Measurements from ENCODE around the gene SOX15. TPM values are rescaled to one million over a fixed set of nuclear protein-coding genes. Genes with fewer than 3 reads are reported as not detected.
"Not testable (repeated sequence)": the region's sequence is repeated elsewhere in the genome, so short reads cannot be mapped to it uniquely, and the experiment has no call there.

The SOX15 gene
- total RNA-seq, 2 donors from 2014 or later = 0.58 to 0.84 TPM

DNA sequence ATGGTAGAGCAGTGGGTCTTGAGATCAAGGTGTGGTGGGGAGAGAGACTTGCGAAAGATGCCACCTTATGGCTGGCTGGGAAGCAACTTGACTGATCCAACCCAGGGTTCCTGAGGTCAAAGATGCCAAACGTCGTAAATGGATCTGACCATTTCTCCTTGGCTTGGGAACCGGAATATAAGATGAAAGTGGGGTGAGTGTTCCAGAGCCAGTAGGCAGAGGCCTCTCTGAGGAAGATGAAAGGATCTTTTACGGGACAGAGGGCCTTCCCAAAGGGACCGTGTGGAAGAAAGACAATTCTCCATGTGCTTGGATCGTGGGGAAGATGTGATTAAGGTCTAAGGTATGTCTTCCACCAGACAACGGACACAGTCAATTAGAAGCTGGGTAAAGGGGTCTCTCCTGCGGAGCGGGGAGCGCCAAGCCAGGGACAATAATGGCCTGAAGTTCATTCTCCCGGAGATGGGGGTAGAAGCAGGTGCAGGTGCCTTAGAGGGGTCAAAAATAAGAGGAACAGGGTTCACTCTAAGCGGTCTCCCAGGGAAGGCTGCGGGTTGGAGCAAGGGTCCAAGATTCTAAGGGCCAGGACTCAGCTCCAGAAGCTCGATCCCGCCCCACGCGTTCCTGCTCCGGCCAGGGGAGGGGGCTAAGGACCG lies 24.0 kb upstream of the SOX15 start:
- no peak for DNase-seq
- ATAC-seq = no peak
- intact Hi-C loops (cut with DNase I, micrococcal nuclease) = no loop called here

DNA sequence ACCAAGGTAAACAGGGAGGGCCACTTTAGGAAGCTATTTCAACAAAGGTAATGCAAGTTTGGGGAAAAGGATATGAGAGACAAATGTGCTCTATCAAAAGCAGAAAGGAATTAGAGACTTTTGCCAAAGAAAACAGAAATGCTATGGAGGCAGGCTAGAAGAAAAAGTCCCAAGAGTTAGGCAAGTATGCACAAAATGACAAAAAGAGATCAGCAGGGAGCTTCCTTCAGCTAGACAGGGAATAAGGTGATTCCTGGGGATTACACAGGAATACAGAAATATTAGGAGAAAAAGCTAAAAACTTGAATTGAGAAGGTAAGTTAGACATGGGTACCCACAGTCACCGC lies 22.4 kb upstream of the SOX15 start:
- ATAC-seq = no peak
- no peak for DNase-seq
- intact Hi-C loops (cut with DNase I, micrococcal nuclease) = no loop called here

DNA sequence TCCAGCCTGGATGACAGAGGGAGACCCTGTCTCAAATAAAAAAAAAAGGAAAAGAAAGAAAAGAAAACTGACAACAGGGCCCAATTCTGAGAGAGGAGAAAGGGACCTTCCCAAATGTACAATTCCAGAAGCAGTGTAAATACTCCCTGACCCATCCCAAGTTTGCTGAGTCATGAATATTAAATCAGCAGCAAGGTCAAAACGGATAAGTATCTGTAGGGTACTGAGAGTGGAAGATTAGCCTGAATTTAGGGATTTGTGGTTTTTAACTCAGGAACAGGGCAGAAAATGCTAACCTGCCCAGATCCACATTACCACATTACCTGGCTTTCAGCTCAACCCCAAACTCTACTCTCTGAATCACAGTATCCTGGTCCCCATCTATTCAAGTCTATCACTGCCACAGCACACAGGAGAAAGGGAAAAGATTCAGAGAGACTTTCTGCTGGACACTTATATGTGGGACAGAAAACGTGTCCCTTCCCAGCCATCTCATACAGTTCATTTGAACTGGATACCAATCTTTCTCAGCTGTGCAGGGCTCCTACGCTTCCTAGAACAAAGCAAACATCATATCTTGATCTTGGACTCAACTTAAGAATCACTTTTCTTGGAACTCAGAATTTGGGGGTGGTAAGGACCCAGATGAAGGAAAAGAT lies 21.9 kb upstream of the SOX15 start:
- intact Hi-C loops (cut with DNase I, micrococcal nuclease) = no loop called here
- ATAC-seq = no peak

DNA sequence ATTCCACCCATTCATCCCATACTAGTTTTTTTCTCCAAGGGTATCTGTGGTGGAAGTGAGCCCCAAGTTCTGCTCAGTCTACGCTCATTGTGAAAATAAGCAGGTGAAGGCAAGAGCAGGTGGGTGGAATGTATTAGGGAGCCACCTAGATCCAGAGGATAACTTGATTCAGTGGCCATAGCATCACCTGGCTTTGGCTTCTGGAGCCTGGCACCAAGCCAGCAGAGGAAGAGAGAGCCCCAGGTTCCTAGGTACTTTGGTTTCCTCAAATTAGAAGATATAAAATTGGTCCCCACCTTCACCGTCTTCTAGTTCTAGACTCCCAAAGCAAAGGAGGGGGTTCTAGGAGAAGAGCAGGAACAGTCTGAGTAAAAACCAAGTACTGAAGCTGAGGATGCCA lies 20.7 kb upstream of the SOX15 start:
- DNase-seq (no peak), ATAC-seq (no peak)
- intact Hi-C loops (cut with DNase I, micrococcal nuclease) = no loop called here

More for the DNA sequence above, 21.9 kb upstream of the SOX15 start:
- DNase-seq = no peak

DNA sequence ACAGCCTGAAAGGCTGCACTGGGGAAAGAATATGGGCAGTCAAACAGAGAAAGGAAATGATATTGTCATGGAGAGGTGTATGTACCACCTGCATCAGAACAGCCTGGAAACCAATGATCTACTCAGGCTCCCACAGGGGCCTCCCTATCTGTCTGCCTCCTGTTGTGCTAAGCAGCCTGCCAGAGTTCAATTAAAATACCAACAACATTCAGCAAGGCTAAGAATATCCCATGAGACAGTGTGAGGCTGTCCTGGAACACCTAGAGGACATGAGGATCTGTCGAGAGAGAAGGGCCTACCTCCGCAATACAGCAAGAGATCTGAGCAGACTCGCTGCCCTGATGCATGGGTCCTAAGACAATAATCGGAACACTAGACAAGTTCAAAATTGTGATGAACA lies 16.4 kb upstream of the SOX15 start:
- ATAC-seq (no peak), DNase-seq (no peak)
- intact Hi-C loops (cut with DNase I, micrococcal nuclease) = no loop called here

DNA sequence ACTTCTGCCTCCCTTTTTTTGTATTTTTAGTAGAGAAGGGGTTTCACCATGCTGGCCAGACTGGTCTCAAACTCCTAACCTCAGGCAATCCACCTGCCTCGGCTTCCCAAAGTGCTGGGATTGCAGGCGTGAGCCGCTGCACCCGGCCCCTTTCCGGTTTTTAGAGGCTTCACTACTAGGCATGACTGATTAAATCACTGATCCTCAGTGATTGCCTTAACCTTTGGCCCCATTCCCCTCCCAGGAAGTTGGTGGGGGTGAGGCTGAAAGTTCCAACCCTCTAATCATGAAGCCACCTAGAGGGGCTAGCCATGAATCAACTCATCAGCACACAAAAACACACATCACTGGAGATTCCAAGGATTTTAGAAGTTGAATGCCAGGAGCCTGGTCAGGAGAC lies 7.7 kb upstream of the SOX15 start:
- intact Hi-C loops (cut with DNase I, micrococcal nuclease); DNase-seq: not testable (repeated sequence)
- peak; percentile 87 for ATAC-seq

DNA sequence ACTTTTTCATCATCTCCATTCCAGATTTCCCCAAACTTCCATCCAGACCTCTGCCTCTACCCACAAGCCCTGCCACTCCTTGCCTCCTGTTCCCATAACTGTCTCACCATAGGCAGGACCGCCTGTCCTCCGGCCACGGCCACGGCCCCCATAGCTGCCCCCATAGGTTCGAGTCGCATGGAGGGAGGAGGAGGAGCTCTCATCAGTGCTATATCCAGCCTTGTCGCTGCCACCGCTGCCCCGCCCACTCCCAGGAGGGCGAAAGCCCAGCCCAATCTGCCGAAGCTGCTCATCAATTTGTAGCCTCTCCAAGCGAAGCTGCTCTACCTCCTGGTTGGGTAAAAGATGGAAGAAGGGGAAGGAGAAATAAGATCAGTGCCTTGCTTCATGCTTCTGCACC lies 3.4 kb upstream of the SOX15 start:
- DNase-seq = no peak
- no peak for ATAC-seq
- intact Hi-C loops (cut with DNase I, micrococcal nuclease) = no loop called here

DNA sequence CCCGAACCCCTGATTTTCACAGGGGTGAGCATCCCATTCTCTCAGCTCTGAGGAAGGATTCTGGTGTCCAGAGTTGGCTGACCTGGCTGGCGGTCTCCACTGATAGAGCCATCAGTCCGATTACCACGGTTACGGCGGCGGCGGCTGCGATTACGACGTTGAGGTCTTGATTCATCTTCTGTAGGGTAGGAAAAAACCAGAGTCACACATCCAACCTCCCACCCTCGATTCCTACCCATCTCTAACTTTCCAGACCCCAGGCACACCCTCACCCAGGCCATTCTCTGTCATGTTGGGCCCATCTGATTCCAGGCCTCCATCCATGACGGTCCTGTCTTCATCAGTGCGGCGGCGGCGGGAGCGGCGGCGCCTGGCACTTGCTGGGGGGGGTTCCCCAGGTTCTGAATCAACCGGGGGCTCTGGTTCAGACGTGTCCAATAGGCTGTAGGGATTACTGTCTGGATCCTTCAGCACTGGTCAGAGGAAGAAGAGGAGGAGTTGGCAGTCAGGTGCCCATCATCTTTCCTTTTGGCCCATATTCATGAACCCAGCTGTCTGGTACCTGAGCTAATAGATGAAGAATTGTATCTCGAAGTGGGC lies 2.6 kb upstream of the SOX15 start:
- ATAC-seq (no peak), DNase-seq (no peak)
- intact Hi-C loops (cut with DNase I, micrococcal nuclease) = no loop called here

DNA sequence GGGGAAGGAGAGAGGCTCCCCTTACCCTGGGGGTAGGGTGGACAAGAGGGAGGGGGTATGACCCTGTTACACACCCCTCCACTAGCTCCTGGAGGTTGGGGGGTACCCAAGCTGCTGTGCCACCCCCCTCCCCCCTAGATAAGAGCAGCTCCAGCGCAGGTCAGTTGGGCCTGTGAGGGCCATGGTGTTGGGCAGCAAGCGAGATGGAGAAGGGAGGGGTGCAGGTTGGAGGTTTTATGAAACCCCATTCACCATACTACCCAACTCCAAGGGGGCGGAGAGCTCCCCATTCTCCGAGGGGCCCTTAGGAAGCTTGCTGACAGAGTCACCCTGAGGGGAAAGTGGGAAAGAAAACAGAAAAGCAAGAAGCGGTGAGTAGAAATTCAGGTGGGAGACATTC lies 1.7 kb upstream of the SOX15 start:
- DNase-seq (no peak), ATAC-seq (no peak)
- intact Hi-C loops (cut with DNase I, micrococcal nuclease) = no loop called here

DNA sequence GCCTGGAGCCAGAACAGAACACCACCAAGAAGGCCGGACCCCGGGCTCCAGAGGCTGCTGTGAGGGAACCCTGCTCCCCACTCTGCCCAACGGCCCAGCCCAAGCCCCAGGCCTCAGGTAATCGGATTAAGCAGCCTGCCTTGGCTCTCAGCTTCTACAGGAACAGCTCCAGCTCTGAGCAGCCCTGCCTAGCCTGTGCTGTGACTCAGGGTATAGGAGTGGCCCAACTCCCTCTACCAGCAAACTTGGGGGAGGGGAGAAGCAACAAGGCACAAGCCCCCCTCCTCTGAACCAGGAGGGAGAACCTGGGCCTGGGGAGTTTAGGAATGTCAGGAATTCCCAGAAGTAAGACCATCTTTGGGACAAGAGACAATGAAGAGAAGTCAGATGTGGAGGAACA lies 849 bp upstream of the SOX15 start:
- ATAC-seq (no peak), DNase-seq (no peak)
- intact Hi-C loops (cut with DNase I, micrococcal nuclease) = no loop called here

DNA sequence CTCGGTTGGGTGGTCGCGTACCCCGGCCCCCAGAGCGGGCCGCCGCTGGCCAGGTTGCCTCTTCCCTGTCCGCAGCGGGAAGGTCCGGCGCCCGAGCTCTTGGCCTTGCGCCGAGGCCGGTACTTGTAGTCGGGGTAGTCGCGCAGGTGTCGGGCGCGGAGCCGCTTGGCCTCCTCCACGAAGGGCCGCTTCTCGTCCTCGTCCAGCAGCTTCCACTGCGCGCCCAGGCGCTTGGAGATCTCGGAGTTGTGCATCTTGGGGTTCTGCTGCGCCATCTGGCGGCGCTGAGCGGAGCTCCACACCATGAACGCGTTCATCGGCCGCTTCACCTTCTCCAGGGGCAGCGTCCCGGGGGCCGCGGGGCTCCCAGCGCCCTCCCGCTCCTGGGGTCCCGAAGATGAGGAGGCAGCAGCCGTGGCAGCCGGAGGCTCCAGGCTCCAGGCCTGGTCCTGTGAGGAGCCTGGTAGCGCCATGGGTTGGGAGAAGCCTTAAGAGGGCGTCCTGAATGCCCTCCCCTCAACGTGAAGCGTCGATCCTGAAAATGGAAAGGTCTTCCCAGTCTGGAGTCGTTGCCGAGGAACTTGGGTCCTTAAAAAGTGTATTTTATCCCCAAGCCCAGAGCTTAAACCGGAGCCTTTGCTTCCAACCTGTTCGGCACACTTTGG lies 558 bp downstream of the SOX15 start:
- peak; percentile 79 for ATAC-seq
- DNase-seq = peak; percentile 77 to 85
- intact Hi-C loops (cut with DNase I, micrococcal nuclease) = no loop called here

DNA sequence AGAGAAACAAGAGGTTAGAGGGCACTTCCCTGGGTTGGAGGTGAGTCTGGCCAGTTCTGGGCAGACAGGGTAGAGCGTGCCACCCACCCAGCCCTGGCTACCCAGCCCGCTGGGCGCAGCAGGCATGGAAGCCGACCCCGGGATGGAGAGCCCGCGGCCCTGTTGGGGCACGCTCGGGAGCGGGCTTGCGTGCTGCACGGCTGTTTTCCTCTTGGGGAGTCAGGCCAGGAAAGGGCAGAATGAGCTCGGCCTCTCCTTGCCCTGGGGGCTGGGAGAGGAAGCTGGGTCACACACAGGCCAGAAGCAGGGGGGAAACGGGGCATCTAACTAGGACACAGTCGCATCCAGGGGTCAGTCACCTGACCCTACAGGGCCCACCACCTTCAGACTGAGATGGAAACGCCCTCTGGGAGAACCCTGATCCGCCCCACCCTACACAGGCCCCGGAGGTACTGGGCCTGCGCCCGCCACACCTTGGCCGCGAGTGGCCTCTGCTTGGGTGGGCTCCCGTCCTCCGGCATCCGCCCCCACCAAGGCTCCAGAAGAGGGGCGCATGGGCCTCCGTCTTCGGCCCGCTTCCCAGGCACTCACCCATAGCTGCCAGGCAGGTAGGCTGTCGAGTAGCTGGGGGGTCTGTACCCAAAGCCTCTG lies 1.2 kb downstream of the SOX15 start:
- intact Hi-C loops (cut with DNase I, micrococcal nuclease) = no loop called here
- DNase-seq (no peak), ATAC-seq (no peak)

DNA sequence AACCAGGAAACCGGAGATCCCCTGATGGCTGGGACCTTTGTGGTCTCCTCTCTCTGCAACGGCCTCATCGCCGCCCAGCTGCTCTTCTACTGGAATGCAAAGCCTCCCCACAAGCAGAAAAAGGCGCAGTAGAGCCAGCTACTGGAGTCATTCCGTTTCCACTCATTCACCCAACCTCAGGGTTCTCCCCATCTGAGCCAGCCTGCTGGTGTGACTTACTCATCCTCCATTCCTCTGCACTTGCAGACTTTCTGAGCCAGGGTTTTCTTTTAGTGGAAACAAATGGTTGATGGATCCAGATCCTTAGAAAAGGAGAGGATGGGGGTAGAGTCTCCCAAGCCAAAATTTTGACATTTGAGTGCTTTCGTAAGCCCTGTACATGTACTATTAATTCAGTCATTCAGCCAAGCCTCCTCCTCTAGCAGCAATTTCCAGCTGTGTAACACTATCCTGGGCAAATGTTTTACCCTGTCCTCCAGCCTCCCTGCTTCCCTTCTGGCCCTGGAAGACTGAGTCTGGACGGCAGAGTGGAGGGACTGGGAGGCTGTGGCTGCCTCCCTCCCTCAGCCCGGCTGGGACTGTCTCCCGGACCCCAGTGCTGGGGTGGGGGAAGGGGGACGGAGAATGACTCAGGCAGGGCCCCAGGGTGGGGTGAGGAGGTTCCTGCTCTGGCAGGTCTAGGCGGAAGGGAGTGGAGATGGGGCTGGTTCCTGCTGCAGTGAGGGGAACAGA lies 2.3 kb downstream of the SOX15 start:
- intact Hi-C loops (cut with DNase I, micrococcal nuclease) = no loop called here
- ATAC-seq = no peak

DNA sequence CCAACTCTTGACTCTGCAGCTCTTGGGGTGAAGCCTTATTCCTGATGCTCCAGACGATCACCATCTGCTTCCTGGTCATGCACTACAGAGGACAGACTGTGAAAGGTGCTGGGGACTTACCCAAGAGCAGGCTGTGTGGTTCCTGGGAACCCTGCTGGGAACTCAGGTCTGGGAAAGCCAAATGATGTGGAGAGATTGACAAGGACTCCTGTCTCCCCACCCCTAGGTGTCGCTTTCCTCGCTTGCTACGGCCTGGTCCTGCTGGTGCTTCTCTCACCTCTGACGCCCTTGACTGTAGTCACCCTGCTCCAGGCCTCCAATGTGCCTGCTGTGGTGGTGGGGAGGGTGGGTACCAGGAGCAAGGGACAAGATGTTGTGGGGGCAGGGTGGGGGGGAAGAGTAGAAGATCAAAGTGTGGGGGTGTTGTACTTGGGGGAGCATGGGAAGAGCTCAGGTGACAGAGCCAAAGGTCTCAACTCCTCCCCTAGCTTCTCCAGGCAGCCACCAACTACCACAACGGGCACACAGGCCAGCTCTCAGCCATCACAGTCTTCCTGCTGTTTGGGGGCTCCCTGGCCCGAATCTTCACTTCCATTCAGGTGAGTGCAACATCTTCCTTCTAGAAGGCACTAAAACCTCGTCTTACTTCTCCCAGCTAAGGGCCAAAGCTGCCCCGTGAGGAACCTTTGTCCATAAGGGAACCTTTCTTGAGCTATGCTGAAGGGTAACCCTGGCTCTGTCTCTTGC lies 3.0 kb downstream of the SOX15 start:
- ATAC-seq (peak; percentile 34), DNase-seq (peak; percentile 62 to 69)
- intact Hi-C loops (cut with DNase I, micrococcal nuclease) = no loop called here

More for the DNA sequence above, 2.3 kb downstream of the SOX15 start:
- no peak for DNase-seq

DNA sequence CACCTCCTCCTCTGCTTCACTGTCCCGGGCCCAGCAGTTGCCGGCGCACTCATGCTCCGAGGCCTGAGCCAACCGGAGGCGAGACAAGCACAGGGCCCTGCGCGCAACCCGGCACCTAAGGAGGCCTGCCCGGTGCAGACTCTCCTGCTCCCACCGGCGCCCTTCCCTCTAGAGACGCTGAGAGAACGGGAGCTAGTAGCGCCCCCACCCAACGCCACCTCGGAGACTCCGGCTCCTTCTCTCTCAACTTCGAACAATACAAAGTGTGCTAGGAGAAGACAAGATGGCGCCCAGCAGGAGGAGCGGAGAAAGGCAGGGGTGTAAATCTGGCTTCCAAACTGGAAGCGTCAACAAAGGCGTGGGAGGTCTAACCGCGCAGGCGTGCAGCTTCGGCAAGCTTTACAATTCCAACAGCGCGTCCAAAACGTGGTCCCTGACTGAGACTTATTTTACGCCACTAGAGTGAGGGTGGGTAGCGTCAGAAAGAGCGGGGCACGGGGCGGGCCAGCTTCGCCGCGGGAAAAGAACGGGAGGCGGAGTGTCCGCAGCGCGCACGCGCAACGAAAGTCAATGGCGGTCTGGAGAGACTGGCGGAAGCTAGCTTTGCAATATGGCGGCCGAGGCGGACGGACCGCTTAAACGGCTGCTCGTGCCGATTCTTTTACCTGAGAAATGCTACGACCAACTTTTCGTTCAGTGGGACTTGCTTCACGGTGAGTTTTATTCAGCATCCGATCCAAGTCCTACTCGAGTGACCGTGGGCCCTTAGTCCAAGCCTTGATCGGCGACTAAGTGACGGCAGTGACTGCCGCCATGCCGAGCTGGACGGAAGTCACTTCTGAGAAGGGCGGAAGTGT lies 6.4 kb downstream of the SOX15 start, which contains the start of gene MPDU1:
Gene MPDU1 (plus strand): TSS at position 600 of the 857 bp plus-strand sequence. CDS start 11 bp downstream, at position 611.
- DNase-seq = peak; percentile 95 to 96
- peak; percentile 78 for ATAC-seq
- intact Hi-C loops (cut with DNase I, micrococcal nuclease) = no loop called here

DNA sequence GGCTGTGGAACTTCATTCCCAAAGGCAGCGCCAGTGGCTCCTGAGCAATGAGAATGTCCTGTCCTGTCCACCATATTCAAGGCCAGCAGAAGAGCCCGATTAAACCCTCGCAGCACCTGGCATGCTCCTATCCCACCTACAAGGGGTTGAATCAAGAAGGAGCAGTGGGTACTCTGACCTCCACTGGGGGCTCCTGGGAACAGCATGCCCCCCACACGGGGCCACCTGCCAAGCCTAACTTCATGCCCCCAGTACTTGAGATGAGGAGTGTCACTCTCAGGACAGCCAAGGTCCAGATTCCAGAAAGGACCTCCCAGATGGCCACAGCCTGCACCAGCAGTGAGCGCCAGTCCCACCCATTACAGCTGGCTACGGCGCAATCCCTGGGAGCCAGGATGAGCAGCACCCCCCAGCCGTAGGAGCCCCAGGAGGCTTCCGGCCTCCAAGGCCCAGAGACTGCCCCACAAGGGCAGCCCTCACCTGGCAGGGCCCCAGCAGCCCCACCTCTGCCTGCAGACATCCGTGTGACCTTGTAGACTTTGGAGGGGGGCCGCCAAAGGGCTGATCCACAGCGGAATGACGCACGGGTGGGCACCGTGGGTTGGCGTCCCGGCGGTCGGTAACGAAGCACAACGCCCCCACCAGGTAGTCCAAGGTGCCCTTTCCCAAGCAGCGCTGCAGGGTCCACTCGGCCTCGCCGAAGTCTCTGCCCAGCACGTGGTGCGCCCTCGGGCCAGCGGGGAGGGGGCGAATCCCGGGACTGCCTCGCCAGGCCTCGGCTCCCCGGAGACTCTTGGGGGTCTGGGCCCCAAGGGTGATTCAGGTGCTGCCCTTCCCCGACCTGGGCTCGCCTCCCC lies 7.3 kb downstream of the SOX15 start:
- intact Hi-C loops (cut with DNase I, micrococcal nuclease) = no loop called here
- no peak for ATAC-seq

More for the DNA sequence above, 7.3 kb downstream of the SOX15 start:
- peak; percentile 33 to 52 for DNase-seq

All from left colon (tissue), 2 donors.